Gastroesophageal sphincter (tissue), 4 donors: ENCODE results near the gene ANK2. TPM values are rescaled to one million over a fixed set of nuclear protein-coding genes. Genes with fewer than 3 reads are reported as not detected.

Source experiments
- ATAC-seq: fragments of 150-250 bp; one replicate; pipeline ENCODE4 v1.9.1; 2016; ENCODE audit warnings: mild to moderate bottlenecking, moderate library complexity
- H3K27ac ChIP-seq, 4 donors: fragments of 200-600 bp; sonication (generic) in 3 of 4; 1 replicate in 3 of 4; 2 replicates in 1 of 4; pipeline ENCODE4 v1.5.1; 2016 to 2019
- H3K27me3 ChIP-seq: fragments of 200-600 bp; sonication (generic); one replicate; pipeline ENCODE4 v1.5.1; 2019
- H3K36me3 ChIP-seq, 2 donors: fragments of 200-600 bp; sonication (generic); one replicate each; pipeline ENCODE4 v1.5.1; 2019; ENCODE audit warnings: control low read depth in 1 of 2
- H3K4me1 ChIP-seq, 3 donors: fragments of 200-600 bp; sonication (generic); 1 replicate in 2 of 3; 2 replicates in 1 of 3; pipeline ENCODE4 v1.5.1; 2016 to 2019; ENCODE audit warnings: control low read depth in 2 of 3
- H3K4me3 ChIP-seq, 2 donors: fragments of 200-600 bp; sonication (generic); one replicate each; pipeline ENCODE4 v1.5.1; 2019; ENCODE audit warnings: mild to moderate bottlenecking in 1 of 2, moderate library complexity in 1 of 2
- H3K9me3 ChIP-seq, 3 donors: fragments of 200-600 bp; sonication (generic); one replicate each; pipeline ENCODE4 v1.5.1; 2017 to 2019; ENCODE audit warnings: control low read depth in 2 of 3
- EP300 ChIP-seq: sonication (generic); formaldehyde crosslinking; IDR thresholded peaks from one replicate; pipeline ENCODE4 v1.6.1; 2017; ENCODE audit warnings: antibody characterized with exemption, mild to moderate bottlenecking
- POLR2A ChIP-seq, 2 donors: fragments of 450-650 bp; IDR thresholded peaks; one replicate each; pipeline ENCODE4 v1.6.1; 2017; ENCODE audit warnings: antibody characterized with exemption in 2 of 2, mild to moderate bottlenecking in 2 of 2, moderate library complexity in 1 of 2
- POLR2AphosphoS5 ChIP-seq: sonication (generic); formaldehyde crosslinking; IDR thresholded peaks from one replicate; pipeline ENCODE4 v1.6.1; 2017; ENCODE audit warnings: antibody characterized with exemption
- WGBS, 2 donors: methylation state at CpG; one replicate each; pipeline ENCODE4 v1.1.5; 2018; ENCODE audit warnings: low coverage in 1 of 2; 5-methylcytosine and 5-hydroxymethylcytosine counted together
- total RNA-seq, 4 donors: library from RNA; depleted of rRNA; stranded (reverse); fragments of >200 nt; gene quantifications; one replicate each; pipeline ENCODE4 v1.1.0, GENCODE V29; 2016
- TF ChIP-seq, protein P1 (sequence below), 4 experiments: fragments of 200-600 bp in 2 of 4; fragments of 450-650 bp in 2 of 4; sonication (generic) in 1 of 4; IDR thresholded peaks; one replicate each; pipeline ENCODE4 v1.5.1; 2017 to 2019; ENCODE audit warnings: antibody characterized with exemption in 4 of 4, mild to moderate bottlenecking in 2 of 4, moderate library complexity in 2 of 4

ANK2 gene
- total RNA-seq, 4 donors from 2014 or later, result 84.9 to 104 (median 91.5) TPM

DNA sequence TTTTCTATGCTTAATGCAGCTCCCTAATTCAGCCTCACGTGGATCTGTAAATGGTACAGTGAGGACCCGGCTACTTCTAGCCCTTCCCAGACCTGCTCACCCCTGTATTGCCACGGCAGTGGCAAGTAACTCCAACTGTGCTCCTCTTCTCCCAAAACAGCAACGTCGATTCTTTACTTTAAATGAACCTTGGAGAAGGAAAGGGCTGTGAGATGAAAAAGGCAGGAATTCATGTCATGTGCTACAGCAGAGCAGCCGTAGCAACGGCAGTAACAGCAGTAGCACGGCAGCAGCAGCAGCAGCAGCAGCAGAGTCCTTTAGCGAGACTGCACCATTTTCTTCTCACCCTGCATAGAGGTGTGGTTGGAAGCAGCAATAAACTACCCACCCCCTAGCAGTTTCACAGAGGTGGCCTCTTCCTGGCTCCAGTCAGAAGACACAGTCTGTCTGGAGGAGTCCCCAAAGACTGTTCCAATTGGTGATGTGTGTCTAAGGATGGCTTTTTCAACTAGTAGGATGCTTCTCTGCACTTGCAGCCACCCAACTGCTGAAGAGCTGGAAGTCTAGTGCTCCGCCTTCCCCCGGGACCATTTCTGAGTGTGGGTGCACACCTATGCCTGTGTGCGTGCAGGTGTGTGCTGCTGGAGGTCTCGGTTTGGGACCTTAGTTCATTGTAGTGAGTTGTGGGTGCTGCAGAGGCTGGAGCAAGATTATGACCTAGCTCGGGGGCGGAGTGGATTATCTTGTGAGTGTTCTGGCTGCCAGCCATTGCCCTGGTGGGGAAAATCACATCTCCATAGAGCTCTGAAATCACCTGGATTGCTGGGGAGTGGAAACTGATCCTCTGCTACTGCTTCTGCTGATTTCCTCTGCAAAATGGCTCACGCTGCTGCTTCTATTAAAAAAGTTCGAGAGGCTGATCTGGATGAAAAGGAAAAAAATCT is 67.2 kb downstream of the ANK2 start:
- H3K4me1 ChIP-seq, result peaks cover 0 to 17% (median 0%) of the 10 kb centered on the region in 3 donors
- peak overlapping the region in 2 of 4 donors; percentile 5 to 34 for H3K27ac ChIP-seq
- H3K36me3 ChIP-seq, result no peaks in the 10 kb centered on the region
- no peak for TF ChIP-seq POLR2AphosphoS5
- TF ChIP-seq, protein P1, sequence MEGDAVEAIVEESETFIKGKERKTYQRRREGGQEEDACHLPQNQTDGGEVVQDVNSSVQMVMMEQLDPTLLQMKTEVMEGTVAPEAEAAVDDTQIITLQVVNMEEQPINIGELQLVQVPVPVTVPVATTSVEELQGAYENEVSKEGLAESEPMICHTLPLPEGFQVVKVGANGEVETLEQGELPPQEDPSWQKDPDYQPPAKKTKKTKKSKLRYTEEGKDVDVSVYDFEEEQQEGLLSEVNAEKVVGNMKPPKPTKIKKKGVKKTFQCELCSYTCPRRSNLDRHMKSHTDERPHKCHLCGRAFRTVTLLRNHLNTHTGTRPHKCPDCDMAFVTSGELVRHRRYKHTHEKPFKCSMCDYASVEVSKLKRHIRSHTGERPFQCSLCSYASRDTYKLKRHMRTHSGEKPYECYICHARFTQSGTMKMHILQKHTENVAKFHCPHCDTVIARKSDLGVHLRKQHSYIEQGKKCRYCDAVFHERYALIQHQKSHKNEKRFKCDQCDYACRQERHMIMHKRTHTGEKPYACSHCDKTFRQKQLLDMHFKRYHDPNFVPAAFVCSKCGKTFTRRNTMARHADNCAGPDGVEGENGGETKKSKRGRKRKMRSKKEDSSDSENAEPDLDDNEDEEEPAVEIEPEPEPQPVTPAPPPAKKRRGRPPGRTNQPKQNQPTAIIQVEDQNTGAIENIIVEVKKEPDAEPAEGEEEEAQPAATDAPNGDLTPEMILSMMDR (IDR thresholded peaks at IDR 0.05), result no peak
- no peak for TF ChIP-seq POLR2A (IDR thresholded peaks at IDR 0.05)
- no peak for TF ChIP-seq EP300
- ATAC-seq, result peak; percentile 34
- H3K4me3 ChIP-seq, result peak overlapping the region in 1 of 2 donors; percentile 26
- 38 to 56% methylated on average over 10 to 13 of the region's 17 CpGs for WGBS, 2 donors
- H3K27me3 ChIP-seq, result no peaks in the 10 kb centered on the region
- no peaks in the 10 kb centered on the region for H3K9me3 ChIP-seq

GRCh38 chr4:113117358-113117702 is 67.9 kb downstream of the ANK2 start:
- no peaks in the 10 kb centered on the region for H3K27me3 ChIP-seq
- H3K36me3 ChIP-seq, result no peaks in the 10 kb centered on the region
- no peak overlapping the region for H3K27ac ChIP-seq
- no peak for ATAC-seq
- no peak overlapping the region for H3K4me3 ChIP-seq
- no peaks in the 10 kb centered on the region for H3K9me3 ChIP-seq
- 47% methylated on average over 3 of the region's 3 CpGs; no CpG with 5 or more reads in 1 of the 2 donors for WGBS, 2 donors
- H3K4me1 ChIP-seq, result peaks cover 0 to 17% (median 0%) of the 10 kb centered on the region in 3 donors
- TF ChIP-seq POLR2AphosphoS5, result no peak
- TF ChIP-seq, protein P1 (IDR thresholded peaks at IDR 0.05), result no peak
- TF ChIP-seq EP300, result no peak
- TF ChIP-seq POLR2A (IDR thresholded peaks at IDR 0.05), result no peak

DNA sequence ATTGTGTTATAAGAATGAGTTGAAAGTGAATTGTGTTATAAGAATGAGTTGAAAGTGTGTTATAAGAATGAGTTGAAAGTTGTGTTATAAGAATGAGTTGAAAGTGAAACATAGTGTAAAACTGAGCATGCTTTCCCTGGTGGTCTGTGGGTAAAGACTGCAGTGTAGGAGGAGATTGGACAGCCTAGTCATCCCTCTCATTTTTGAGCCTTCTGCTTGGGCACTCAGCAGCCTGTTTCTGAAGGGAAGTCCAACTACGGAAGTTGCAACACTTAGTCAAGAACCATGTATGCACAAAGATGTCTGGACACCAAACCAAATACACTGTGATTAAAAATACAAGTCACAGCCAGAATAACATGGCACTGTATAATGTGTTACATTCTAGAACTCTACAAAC is 72.6 kb downstream of the ANK2 start:
- WGBS, 2 donors, result 78 to 88% methylated on average over 1 of the region's 1 CpG

GRCh38 chr4:113125418-113125817 is 76.0 kb downstream of the ANK2 start:
- no peak overlapping the region for H3K4me3 ChIP-seq
- 88 to 100% methylated on average over 1 of the region's 1 CpG for WGBS, 2 donors

More for the DNA sequence above, 72.6 kb downstream of the ANK2 start:
- Histone ChIP-seq H3K4me1 (peaks cover 0 to 5% (median 0%) of the 10 kb centered on the region in 3 donors), H3K27me3 (no peaks in the 10 kb centered on the region), H3K4me3 (no peak overlapping the region), H3K27ac (no peak overlapping the region), H3K36me3 (no peaks in the 10 kb centered on the region), H3K9me3 (no peaks in the 10 kb centered on the region)
- no peak for ATAC-seq
- TF ChIP-seq POLR2A (IDR thresholded peaks at IDR 0.05) (no peak), EP300 (no peak), POLR2AphosphoS5 (no peak)
- TF ChIP-seq, protein P1 (IDR thresholded peaks at IDR 0.05), result no peak

More at GRCh38 chr4:113125418-113125817, 76.0 kb downstream of the ANK2 start:
- Histone ChIP-seq H3K9me3 (no peaks in the 10 kb centered on the region), H3K27me3 (no peaks in the 10 kb centered on the region), H3K36me3 (no peaks in the 10 kb centered on the region), H3K4me1 (no peaks in the 10 kb centered on the region), H3K27ac (no peak overlapping the region)
- TF ChIP-seq EP300 (no peak), POLR2AphosphoS5 (no peak), POLR2A (IDR thresholded peaks at IDR 0.05) (no peak)
- TF ChIP-seq, protein P1 (IDR thresholded peaks at IDR 0.05), result no peak
- no peak for ATAC-seq
